Measurements from ENCODE around the gene PDHX.
A peak's percentile ranks its signal among the peaks of the same experiment; 100 is the strongest.
"Not testable (repeated sequence)": the region's sequence is repeated elsewhere in the genome, so short reads cannot be mapped to it uniquely, and the experiment has no call there.

PDHX gene

DNA sequence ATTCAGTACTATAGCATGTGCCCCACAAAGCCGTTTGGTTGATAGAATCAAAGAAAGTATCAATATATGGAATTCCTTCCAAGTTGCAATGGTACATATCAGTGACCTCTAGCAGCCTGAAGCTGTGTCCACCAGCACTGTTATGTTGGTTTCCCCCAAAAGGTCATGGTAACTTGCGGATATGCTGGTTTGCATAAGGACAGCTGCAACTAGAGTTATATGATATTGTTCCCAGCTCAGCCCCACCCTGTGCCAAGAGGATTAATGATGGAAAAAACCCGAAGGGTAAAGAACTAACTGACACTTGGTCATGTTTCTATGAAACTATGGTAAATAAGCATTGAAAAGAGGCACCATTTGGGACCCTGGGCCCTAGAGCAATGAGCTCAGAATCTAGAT lies 93.5 kb downstream of the PDHX start:
- no peak overlapping the region for H3K4me3 Mint-ChIP-seq
- H3K27ac Mint-ChIP-seq: no peak overlapping the region
- no peaks in the 10 kb centered on the region for H3K27me3 Mint-ChIP-seq
- H3K4me1 Mint-ChIP-seq: peaks cover 59% of the 10 kb centered on the region
- H3K36me3 Mint-ChIP-seq: no peaks in the 10 kb centered on the region
- no peaks in the 10 kb centered on the region for H3K9me3 Mint-ChIP-seq
- no peak for ATAC-seq

DNA sequence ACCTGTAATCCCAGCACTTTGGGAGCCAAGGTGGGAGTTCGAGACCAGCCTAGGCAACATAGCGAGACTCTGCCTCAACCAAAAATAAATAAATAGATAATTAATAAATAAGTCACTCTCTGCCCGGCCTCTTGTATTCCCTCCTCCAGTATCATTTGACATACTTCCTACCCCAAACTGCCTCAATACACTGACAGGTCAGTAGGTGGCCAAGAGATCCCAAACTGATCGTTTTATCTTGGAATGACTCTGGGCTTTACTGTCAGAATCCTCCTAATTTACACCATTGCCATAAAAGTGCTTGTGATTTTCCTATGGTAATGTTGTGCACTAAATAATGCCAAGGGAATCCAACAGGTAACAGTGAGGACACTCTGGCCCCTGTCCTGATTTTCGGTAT lies 94.2 kb downstream of the PDHX start:
- no peak for ATAC-seq
- Mint-ChIP-seq H3K9me3 (no peaks in the 10 kb centered on the region), H3K4me3 (no peak overlapping the region), H3K4me1 (peaks cover 59% of the 10 kb centered on the region), H3K27me3 (no peaks in the 10 kb centered on the region), H3K27ac (peak overlapping the region; percentile 90), H3K36me3 (no peaks in the 10 kb centered on the region)

DNA sequence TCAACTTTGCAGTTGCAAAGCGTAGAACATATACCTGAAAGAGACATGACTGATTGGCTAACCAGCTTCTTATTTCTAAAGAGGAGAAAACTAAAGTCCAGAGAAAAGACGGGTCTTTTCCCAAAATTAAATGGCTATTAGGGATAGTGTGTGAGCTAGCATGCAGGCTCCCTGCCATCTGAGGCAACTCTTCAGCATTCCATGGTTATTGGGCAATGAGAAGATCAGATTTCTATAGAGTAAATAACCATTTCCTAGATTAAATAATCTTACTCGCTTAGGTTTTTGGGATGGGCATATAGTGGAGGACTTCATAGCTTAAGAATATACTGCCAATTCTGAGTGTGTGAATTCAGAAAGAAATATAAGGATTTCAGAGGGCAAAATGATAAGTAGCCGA lies 95.0 kb downstream of the PDHX start:
- peak overlapping the region; percentile 90 for H3K27ac Mint-ChIP-seq
- H3K9me3 Mint-ChIP-seq: no peaks in the 10 kb centered on the region
- no peaks in the 10 kb centered on the region for H3K27me3 Mint-ChIP-seq
- no peaks in the 10 kb centered on the region for H3K36me3 Mint-ChIP-seq
- H3K4me1 Mint-ChIP-seq: peaks cover 54% of the 10 kb centered on the region
- no peak overlapping the region for H3K4me3 Mint-ChIP-seq
- no peak for ATAC-seq

DNA sequence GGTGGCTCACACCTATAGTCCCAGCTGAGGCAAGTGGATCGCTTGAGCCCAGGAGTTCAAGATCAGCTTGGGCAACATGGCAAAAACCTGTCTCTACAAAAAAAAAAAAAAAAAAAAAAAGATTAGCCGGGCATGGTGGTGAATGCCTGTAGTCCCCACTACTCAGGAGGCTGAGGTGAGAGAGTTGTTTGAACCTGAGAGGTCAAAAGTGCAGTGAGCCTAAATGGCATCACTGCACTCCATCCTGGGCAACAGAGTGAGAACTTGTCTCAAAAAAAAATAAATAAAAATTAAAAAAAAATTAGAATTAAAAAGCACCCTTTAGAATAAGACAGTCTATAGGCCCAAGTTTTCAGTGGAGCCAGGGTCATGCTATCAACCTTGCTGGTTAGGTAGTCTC lies 95.5 kb downstream of the PDHX start:
- no peaks in the 10 kb centered on the region for H3K27me3 Mint-ChIP-seq
- no peaks in the 10 kb centered on the region for H3K36me3 Mint-ChIP-seq
- ATAC-seq: peak; percentile 13
- peak overlapping the region; percentile 90 for H3K27ac Mint-ChIP-seq
- no peaks in the 10 kb centered on the region for H3K9me3 Mint-ChIP-seq
- H3K4me3 Mint-ChIP-seq: no peak overlapping the region
- peaks cover 48% of the 10 kb centered on the region for H3K4me1 Mint-ChIP-seq

DNA sequence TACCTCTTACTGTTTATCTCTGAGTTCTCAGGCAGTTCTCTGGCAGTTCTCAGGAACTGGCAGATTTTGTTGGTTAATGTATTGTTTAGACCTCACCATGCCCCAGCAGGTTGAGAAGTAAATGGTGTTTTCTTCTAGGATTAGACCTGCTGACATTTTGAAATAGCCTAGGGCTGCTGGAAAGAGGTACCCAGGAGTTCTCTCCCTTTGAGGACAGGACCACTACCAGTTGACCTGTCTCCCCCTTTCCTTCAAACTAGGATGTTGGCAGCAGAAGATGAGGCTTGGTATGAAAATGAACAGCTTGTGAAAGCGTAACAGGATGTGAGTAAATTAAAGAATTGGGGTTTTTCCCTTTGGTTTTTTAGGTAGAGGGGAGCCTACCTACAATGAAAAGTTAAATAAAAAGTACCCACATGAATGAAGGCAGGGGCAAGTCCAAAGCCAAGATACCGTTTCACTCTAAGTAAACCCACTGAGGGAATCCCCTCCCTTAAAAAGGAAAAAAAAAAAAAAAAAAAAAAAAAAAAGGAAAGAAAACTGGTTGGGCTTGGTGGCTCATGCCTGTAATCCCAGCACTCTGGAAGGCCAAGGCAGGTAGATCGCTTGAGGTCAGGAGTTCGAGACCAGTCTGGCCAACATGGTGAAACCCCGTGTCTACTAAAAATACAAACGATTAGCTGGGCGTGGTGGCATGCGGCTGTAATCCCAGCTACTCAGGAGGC lies 96.2 kb downstream of the PDHX start:
- H3K27ac Mint-ChIP-seq: peak overlapping the region; percentile 90
- no peaks in the 10 kb centered on the region for H3K9me3 Mint-ChIP-seq
- peak overlapping the region; percentile 63 for H3K4me3 Mint-ChIP-seq
- no peaks in the 10 kb centered on the region for H3K36me3 Mint-ChIP-seq
- no peaks in the 10 kb centered on the region for H3K27me3 Mint-ChIP-seq
- ATAC-seq: peak; percentile 94
- peaks cover 41% of the 10 kb centered on the region for H3K4me1 Mint-ChIP-seq

DNA sequence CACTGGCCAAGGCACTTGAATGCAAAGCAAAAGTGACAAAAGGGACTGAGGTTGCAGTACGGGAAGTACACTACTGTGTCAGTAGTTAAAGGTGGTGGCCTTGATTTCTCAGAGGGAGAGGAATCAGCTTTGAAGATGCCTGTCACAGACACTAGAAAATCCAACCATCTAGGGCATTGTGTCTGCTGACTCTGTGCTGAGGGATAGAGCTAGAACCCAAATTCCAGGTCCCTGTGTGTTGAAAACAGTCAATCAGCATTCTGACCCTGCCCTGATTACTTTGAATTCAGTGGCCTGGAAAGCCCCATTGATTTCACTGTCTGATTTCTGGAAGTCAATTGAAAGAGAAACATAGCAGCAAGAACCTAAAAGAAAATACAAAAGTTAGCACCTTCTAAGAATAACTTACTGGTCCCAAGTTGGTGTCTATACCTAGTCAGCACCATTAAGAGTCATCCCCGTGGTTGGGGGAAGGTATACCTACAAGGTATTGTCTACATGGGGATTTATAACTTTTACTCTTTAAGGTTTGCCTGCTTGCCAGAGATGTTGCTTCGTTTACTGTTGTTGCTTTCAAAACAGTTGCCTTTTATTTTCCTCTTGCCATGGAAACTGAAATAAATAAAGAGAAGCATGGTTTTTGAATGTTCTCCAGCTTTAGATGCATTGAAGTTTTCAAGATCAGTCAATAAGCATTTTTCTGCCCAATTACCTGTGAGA lies 97.3 kb downstream of the PDHX start:
- no peaks in the 10 kb centered on the region for H3K27me3 Mint-ChIP-seq
- peak overlapping the region; percentile 23 for H3K4me3 Mint-ChIP-seq
- peak; percentile 59 for ATAC-seq
- H3K27ac Mint-ChIP-seq: peak overlapping the region; percentile 90
- H3K4me1 Mint-ChIP-seq: peaks cover 35% of the 10 kb centered on the region
- no peaks in the 10 kb centered on the region for H3K9me3 Mint-ChIP-seq
- no peaks in the 10 kb centered on the region for H3K36me3 Mint-ChIP-seq

DNA sequence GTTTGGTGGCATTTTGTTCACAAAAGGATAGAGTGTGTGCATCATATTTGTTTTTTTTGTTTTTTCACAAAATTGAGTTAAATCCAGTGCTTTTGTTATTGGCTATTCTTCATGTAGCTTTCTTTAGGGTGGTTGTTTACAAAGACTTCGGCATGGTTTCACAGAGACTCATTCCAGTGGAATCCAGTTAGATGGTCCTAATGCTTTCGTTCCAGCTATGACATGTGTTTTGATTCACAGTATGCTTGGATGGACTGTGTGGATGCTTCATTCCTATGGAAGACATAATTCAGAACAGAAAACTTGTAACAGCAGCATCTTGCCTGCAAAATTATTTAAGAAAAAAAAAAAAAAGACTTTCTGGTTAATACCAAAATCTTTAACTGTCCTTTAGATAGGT lies 97.9 kb downstream of the PDHX start:
- peaks cover 28% of the 10 kb centered on the region for H3K4me1 Mint-ChIP-seq
- H3K27ac Mint-ChIP-seq: peak overlapping the region; percentile 90
- no peaks in the 10 kb centered on the region for H3K9me3 Mint-ChIP-seq
- ATAC-seq: no peak
- H3K27me3 Mint-ChIP-seq: no peaks in the 10 kb centered on the region
- no peak overlapping the region for H3K4me3 Mint-ChIP-seq
- no peaks in the 10 kb centered on the region for H3K36me3 Mint-ChIP-seq

DNA sequence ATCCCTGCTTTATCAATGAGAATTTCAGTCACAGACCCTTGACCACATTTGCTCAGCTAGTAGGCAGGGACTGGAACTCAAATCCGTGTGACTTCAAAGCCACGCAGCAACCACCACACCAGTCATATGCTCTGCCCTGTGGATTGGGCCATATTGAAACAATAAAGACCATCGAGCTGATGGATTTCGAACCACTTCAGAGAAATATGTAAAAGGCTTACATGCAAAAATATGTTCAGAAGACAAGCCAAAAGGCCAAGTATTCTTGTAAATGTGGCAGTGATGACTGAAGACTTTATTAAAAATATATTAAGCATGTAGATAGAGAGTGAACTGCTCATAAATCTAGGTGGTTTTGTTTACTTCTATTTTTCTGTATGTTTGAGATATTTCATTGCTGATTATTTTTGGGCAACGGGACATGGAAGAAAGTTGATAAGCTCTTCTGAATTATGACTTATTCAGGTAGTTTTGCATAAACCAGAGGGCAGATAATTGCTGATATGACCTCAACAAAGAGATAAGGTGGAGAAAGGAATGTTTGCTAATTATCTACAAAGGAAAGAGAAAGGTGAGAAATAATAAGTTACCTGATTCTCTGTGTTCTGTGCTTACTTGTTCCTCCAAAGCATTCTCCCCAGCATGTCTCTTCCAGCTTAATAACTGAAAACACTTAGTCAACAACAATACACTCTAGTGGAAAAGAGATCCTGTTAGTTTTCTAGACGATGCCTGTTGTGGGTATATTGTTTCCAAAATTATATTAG lies 99.4 kb downstream of the PDHX start:
- H3K4me1 Mint-ChIP-seq: peaks cover 25% of the 10 kb centered on the region
- no peaks in the 10 kb centered on the region for H3K36me3 Mint-ChIP-seq
- H3K4me3 Mint-ChIP-seq: no peak overlapping the region
- no peak for ATAC-seq
- H3K27ac Mint-ChIP-seq: no peak overlapping the region
- H3K27me3 Mint-ChIP-seq: no peaks in the 10 kb centered on the region
- no peaks in the 10 kb centered on the region for H3K9me3 Mint-ChIP-seq

DNA sequence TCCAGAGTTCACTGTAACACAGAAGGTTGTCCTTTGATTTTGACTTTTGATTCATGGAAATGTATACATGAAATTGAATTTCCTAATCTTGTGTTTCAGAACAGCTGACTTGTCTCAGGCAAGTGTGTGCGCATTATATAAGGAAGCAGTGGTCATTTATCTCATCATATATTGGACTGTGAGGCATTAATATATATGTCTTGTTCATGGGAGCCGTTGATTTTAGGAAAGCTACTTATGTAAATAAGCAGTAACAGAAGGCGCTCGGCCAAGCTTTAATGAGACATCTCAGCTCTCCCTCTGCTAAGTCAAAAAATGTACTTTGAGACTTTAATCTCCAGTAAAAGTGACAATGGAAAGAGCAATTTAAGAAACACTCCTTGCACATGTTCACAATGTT lies 100.5 kb downstream of the PDHX start:
- Mint-ChIP-seq H3K4me1 (peaks cover 24% of the 10 kb centered on the region), H3K36me3 (no peaks in the 10 kb centered on the region), H3K27me3 (no peaks in the 10 kb centered on the region), H3K27ac (no peak overlapping the region), H3K9me3 (no peaks in the 10 kb centered on the region), H3K4me3 (no peak overlapping the region)
- ATAC-seq: no peak

DNA sequence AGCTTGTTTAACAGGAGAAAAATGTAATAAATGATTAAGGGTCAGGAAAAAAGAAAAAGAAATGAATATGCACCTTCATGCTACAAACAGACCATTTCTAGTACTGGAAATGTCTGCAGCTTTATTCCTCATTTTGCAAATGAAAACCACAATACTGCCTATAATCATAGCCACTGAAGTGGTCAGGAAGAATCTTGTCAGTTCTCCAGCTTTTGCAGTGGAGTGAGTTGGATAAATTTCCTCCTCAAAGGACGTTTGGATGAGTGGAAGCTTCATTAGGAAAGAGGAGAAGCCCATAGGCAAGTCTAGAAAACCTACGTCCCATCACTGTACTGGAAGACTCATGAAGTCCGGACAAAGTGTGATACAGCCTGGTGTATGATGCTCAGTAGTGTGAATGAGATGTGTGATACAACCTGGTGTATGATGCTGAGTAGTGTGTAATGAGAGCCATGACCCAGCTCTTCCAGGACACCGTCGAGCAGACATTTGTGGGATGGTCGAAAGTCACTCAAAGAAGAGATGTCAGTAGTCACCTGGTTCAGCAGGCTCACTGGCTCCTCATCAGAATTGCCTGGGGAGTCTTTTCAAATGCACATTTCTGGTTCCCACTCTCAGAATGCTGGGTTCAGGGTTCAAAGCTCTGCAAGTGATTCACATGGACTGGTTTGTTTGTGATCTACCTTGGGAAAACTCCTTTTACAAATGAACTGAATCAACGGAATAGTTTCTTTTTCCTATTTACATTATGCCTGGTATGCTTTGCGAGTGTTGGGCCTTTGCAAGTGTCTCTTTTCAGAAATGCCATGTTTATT lies 101.3 kb downstream of the PDHX start:
- ATAC-seq: no peak
- H3K27me3 Mint-ChIP-seq: no peaks in the 10 kb centered on the region
- H3K9me3 Mint-ChIP-seq: no peaks in the 10 kb centered on the region
- peaks cover 18% of the 10 kb centered on the region for H3K4me1 Mint-ChIP-seq
- H3K36me3 Mint-ChIP-seq: peaks cover 3% of the 10 kb centered on the region
- H3K27ac Mint-ChIP-seq: no peak overlapping the region
- H3K4me3 Mint-ChIP-seq: no peak overlapping the region

DNA sequence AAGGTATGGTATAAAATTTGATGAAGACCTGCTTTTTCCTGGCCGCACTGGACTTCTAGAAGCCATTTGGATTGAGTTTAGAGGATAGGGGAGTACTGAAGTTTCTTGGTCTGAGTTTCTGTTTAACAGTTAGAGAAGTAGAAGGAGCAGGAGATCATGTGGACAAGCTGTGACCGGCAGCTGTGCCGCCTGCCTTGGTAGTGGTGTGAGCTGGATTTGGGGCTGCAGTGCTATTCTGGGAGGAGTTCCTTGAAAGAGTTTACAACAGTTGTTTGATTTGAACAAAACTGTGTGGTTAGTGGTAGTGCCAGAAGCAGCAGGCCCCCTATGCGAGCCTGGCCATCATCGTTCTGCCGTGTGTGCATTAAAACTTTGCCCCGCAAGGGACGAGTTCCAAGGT lies 105.2 kb downstream of the PDHX start:
- Mint-ChIP-seq H3K4me3 (no peak overlapping the region), H3K27ac (no peak overlapping the region)

DNA sequence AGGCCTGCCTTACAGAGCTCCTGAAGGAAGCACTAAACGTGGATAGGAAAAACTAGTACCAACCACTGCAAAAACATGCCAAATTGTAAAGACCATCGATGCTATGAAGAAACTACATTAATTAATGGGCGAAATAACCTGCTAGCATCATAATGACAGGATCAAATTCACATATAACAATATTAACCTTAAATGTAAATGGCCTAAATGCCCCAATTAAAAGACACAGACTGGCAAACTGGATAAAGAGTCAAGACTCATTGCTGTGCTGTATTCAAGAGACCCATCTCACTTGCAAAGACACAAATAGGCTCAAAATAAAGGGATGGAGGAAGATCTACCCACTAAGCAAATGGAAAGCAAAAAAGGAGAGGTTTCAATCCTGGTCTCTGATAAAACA lies 107.5 kb downstream of the PDHX start:
- not testable (repeated sequence) for H3K27ac Mint-ChIP-seq, H3K4me3 Mint-ChIP-seq, ATAC-seq, H3K27me3 Mint-ChIP-seq, H3K4me1 Mint-ChIP-seq
- Mint-ChIP-seq H3K9me3 (peaks cover 18% of the 10 kb centered on the region), H3K36me3 (peaks cover 25% of the 10 kb centered on the region)

More for the DNA sequence above, 105.2 kb downstream of the PDHX start:
- ATAC-seq: no peak
- peaks cover 7% of the 10 kb centered on the region for H3K4me1 Mint-ChIP-seq
- no peaks in the 10 kb centered on the region for H3K27me3 Mint-ChIP-seq
- H3K9me3 Mint-ChIP-seq: peaks cover 15% of the 10 kb centered on the region
- H3K36me3 Mint-ChIP-seq: peaks cover 25% of the 10 kb centered on the region

DNA sequence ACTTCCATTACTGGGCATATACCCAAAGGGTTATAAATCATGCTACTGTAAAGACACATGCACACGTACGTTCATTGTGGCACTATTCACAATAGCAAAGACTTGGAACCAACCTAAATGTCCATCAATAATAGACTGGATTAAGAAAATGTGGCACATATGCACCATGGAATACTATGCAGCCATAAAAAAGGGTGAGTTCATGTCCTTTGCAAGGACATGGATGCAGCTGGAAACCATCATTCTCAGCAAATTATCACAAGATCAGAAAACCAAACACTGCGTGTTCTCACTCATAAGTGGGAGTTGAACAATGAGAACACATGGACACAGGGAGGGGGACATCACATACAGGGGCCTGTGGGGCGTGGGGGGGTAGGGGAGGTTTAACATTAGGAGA lies 111.6 kb downstream of the PDHX start:
- peaks cover 19% of the 10 kb centered on the region for H3K4me1 Mint-ChIP-seq
- not testable (repeated sequence) for H3K4me3 Mint-ChIP-seq, H3K27ac Mint-ChIP-seq, ATAC-seq, H3K27me3 Mint-ChIP-seq
- peaks cover 20% of the 10 kb centered on the region for H3K36me3 Mint-ChIP-seq
- H3K9me3 Mint-ChIP-seq: peaks cover 18% of the 10 kb centered on the region

DNA sequence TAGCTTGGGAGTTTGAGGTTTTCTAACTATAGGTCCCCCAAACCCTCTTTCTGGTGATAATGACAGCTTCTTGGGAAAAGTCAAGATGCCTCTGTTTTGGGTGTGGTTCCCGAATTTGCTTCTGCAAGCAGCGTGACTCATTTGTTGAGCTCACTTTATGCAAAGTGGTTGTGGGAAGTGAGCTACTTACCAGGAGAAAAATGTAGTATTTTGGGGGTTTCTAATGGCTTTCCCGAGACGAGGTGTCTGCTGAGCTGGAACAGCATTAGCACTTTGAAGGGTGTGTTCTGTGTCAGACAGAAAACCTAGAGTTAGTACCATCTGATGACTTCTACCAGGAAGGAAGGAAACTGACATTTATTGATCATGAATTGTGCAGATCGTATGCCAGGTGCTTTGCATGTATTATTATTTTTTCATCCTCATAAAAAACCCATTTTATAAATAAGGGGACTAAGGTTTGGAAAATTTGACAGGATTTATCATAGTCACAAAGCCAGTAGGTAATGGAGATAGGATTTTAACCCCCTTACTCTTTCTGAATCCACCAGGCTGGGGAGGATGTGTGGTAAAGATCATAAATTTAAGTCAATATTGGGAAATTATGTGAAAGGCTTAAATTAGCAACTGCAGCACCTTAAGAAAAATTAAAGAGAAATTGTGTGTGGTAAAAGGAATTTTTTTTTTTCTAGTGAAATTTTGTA lies 113.7 kb downstream of the PDHX start:
- ATAC-seq: peak; percentile 83
- Mint-ChIP-seq H3K27me3 (no peaks in the 10 kb centered on the region), H3K27ac (peak overlapping the region; percentile 71), H3K4me3 (peak overlapping the region; percentile 26), H3K36me3 (peaks cover 1% of the 10 kb centered on the region), H3K4me1 (peaks cover 33% of the 10 kb centered on the region), H3K9me3 (peaks cover 6% of the 10 kb centered on the region)

Data from stimulated activated memory B cell treated with anti-CD40 and anti-IgM and Interleukin-4, amounts not matched to agents 10 μg/mL and 1 μg/mL and 100 μg/mL, for 72 hours (primary cell).